ENCODE results near the gene BRINP1. TPM values are rescaled to one million over a fixed set of nuclear protein-coding genes. Genes with fewer than 3 reads are reported as not detected.

The BRINP1 gene
- total RNA-seq, 1 experiment from 2014 or later: not detected

- no TSS peak for BruUV-seq (replicated peaks)
- Histone ChIP-seq H3F3A (ENCODE audit: insufficient read depth, low read depth) (no peaks in the 10 kb centered on the region), H4K20me1 (ENCODE audit: insufficient read depth) (no peaks in the 10 kb centered on the region), H3K4me3 (no peak overlapping the region), H2AFZ (no peak overlapping the region), H3K79me2 (ENCODE audit: low read depth) (no peaks in the 10 kb centered on the region), H3K4me2 (no peak overlapping the region), H3K36me3 (ENCODE audit: low read depth) (no peaks in the 10 kb centered on the region), H3K9me3 (ENCODE audit: insufficient read depth, low read depth) (no peaks in the 10 kb centered on the region), H3K9me2 (ENCODE audit: insufficient read depth) (no peaks in the 10 kb centered on the region), H3K4me1 (replicated peaks; ENCODE audit: insufficient read depth) (no peaks in the 10 kb centered on the region), H3K27ac (no peak overlapping the region), H3K27me3 (ENCODE audit: insufficient read depth, low read depth) (no peaks in the 10 kb centered on the region)
- intact Hi-C loops (cut with micrococcal nuclease; ENCODE audit: unreplicated experiment): no loop called here
- ChIA-PET CTCF (no interaction called here), POLR2A (ENCODE audit: unreplicated experiment) (no interaction called here)
- TF ChIP-seq EZH2 (IDR thresholded peaks at IDR 0.05; ENCODE audit: low read depth) (no peak), CTCF (conservative IDR thresholded peaks at IDR 0.05) (no peak)
- DNase-seq: no peak
These were observed 144.8 kb downstream of the BRINP1 start for GRCh38 chr9:119224431-119224830.

GRCh38 chr9:119221276-119221675, 148.0 kb downstream of the BRINP1 start:
- H3K4me1 ChIP-seq (replicated peaks; ENCODE audit: insufficient read depth): no peaks in the 10 kb centered on the region
- no TSS peak for BruUV-seq (replicated peaks)
- no peaks in the 10 kb centered on the region for H3K79me2 ChIP-seq (ENCODE audit: low read depth)
- no peaks in the 10 kb centered on the region for H3K9me2 ChIP-seq (ENCODE audit: insufficient read depth)
- ChIA-PET POLR2A (ENCODE audit: unreplicated experiment) (no interaction called here), CTCF (no interaction called here)
- no peak overlapping the region for H3K4me2 ChIP-seq
- H3K36me3 ChIP-seq (ENCODE audit: low read depth): no peaks in the 10 kb centered on the region
- TF ChIP-seq CTCF (conservative IDR thresholded peaks at IDR 0.05): no peak
- no peak for TF ChIP-seq EZH2 (IDR thresholded peaks at IDR 0.05; ENCODE audit: low read depth)
- no peak for DNase-seq
- no peaks in the 10 kb centered on the region for H4K20me1 ChIP-seq (ENCODE audit: insufficient read depth)
- no peaks in the 10 kb centered on the region for H3F3A ChIP-seq (ENCODE audit: insufficient read depth, low read depth)
- no peak overlapping the region for H3K4me3 ChIP-seq
- H2AFZ ChIP-seq: no peak overlapping the region
- intact Hi-C loops (cut with micrococcal nuclease; ENCODE audit: unreplicated experiment): no loop called here
- no peak overlapping the region for H3K27ac ChIP-seq
- no peaks in the 10 kb centered on the region for H3K27me3 ChIP-seq (ENCODE audit: insufficient read depth, low read depth)
- no peaks in the 10 kb centered on the region for H3K9me3 ChIP-seq (ENCODE audit: insufficient read depth, low read depth)

GRCh38 chr9:119218293-119218692, 150.9 kb downstream of the BRINP1 start:
- no peak overlapping the region for H2AFZ ChIP-seq
- H4K20me1 ChIP-seq (ENCODE audit: insufficient read depth): no peaks in the 10 kb centered on the region
- H3K4me3 ChIP-seq: no peak overlapping the region
- ChIA-PET POLR2A (ENCODE audit: unreplicated experiment) (no interaction called here), CTCF (no interaction called here)
- no peak overlapping the region for H3K4me2 ChIP-seq
- no peaks in the 10 kb centered on the region for H3K9me2 ChIP-seq (ENCODE audit: insufficient read depth)
- intact Hi-C loops (cut with micrococcal nuclease; ENCODE audit: unreplicated experiment): loop anchor here (5.0 kb wide), 1 partner anchor 296 kb away; no protein-coding TSS in a partner anchor
- H3F3A ChIP-seq (ENCODE audit: insufficient read depth, low read depth): no peaks in the 10 kb centered on the region
- TF ChIP-seq CTCF (conservative IDR thresholded peaks at IDR 0.05): no peak
- no peak for TF ChIP-seq EZH2 (IDR thresholded peaks at IDR 0.05; ENCODE audit: low read depth)
- H3K79me2 ChIP-seq (ENCODE audit: low read depth): no peaks in the 10 kb centered on the region
- H3K36me3 ChIP-seq (ENCODE audit: low read depth): no peaks in the 10 kb centered on the region
- no peaks in the 10 kb centered on the region for H3K4me1 ChIP-seq (replicated peaks; ENCODE audit: insufficient read depth)
- DNase-seq: no peak
- H3K27ac ChIP-seq: no peak overlapping the region
- no TSS peak for BruUV-seq (replicated peaks)
- no peaks in the 10 kb centered on the region for H3K27me3 ChIP-seq (ENCODE audit: insufficient read depth, low read depth)
- no peaks in the 10 kb centered on the region for H3K9me3 ChIP-seq (ENCODE audit: insufficient read depth, low read depth)
